Measurements from ENCODE around the gene NGFR.

GRCh38 chr17:49515196-49515770, 20.2 kb downstream of the NGFR start:
- TF ChIP-seq CTCF (IDR thresholded peaks at IDR 0.05) (no peak), EZH2 (IDR thresholded peaks at IDR 0.05; ENCODE audit: borderline replicate concordance, insufficient read depth, low read depth, low read length, poor library complexity, severe bottlenecking) (no peak)
